NCI-H748 (cell line): ENCODE data around the gene KCNB1.

Source experiments
- DNase-seq: peaks from one replicate; lab custom pipeline; 2025; ENCODE audit not compliant: unreplicated experiment; lab: John Stamatoyannopoulos, UW

KCNB1 gene

DNA sequence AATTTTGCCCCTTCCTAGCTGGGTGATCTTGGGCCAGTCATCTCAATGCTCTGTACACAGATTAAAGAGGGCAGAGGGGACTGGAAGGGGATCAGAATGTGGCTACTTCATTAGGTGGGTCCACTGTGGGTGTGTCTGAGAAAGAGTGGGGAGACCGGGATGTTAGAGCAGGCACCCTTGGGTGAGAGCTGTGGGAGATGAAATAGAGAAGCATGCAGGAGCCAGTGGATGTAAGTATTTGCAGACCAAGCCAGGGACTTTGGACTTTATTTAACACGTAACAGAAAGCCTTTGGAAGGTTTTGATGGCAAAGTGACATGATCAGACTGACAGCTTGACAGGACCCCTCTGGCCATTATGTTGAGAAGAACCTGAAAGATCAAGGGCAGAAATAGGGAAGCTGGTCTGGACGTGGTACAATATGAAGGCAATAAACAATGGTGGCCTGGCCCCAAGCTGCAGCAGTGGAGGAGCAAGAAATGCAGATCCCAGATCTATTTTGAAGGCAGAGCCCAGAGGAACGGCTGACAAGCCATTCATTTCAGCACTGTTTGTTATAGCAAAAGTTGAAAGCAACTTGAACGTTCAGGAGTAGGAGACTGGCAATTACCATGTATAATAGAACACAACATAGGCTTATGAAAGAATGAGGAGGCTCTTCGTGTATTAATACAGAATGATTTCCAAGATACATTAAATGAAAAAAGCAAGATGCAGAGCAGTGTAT is 122.1 kb downstream of the KCNB1 start:
- DNase-seq = no peak

DNA sequence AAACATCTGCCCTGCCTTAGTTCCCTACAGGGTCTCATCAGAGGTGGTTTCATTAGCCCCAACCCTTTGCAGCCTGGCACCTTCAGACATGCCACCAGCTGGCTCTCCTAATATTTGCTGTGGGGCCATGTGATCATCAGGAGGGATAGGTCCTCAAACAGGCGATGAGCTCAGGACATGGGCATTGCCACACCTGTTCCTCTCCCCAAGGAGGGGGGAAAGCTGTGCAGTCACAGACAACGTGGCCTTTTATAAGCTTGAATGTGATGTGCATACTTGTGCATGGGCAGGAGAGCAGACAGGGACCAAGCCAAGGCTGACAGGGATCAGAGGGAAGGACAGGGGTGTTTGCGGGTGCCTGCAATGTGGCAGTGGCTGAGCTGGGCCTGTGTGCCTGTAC is 125.8 kb downstream of the KCNB1 start:
- peak; percentile 3 for DNase-seq

DNA sequence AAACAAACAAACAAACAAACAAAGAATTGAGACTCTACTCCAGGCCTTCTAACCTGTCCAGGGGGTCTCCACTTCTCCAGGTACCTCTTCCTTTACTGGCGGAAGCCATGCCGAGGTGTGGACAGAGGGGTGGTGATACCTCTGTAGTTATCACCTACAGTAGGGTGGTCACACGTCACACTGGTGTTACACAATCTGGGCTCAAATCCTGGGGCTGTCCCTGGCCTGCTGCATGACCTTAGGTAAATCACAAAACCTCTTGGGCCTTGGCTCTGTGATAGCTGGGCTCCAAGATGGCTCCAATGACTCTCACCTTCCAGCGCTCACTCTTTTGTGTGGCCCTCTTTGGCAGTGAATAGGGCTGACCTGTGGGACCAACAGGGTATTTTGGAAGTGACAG is 127.8 kb downstream of the KCNB1 start:
- DNase-seq = no peak

DNA sequence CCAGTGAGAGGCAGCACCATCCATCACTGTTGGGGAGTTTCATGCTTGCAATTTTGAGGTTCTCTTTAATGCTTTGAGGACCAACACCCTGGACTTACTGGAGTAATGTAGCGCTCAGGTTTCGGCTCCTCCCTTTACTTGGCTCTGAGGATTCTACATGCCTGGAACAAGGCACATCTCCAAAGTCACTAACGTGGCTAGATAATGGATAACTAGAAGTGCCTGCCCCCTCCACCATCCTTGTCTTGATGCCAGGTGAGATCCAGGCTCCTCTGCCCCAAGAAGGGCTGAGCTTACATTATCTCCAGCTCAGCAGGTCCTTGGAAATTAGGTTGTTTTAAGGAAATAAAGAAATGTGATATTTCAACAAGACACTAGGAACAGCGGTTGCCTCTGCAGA is 129.1 kb downstream of the KCNB1 start:
- DNase-seq = no peak

DNA sequence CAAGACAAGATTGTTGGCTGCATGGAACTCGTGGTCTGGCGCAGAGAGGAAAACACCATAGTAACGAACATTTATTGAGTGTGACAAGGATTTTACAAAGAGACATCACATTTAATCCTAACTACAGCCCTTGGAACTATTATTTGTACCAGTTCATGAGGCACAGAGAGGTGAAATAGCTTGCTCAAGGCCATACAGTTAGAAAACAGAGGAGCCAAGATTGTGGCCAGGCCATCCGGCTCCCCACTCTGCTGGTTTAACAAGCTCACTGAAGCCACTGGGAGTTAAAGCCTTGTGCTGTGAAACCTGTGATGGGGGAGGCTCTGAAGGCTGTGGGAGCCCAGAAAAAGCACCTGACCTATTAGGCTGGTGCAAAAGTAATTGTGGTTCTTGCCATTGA is 129.7 kb downstream of the KCNB1 start:
- DNase-seq = no peak

DNA sequence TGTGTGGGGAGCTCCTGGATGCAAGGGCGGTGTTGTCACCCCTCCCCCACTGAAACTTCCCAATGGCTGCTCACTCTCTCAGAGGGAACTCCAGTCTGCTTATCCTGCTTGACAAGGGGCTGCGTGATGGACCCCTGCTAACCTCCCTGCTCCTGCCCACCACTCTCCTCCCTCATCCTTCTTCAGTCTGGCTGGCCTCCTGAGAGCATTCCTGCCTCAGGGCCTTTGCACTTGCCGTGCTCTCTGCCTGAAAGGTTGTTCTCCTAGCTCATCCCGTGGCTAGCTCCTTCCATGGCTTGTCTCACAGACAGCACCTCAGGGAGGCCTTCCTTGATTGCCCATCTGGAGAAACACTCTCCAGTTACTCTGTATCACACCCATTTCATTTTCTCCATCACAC is 130.7 kb downstream of the KCNB1 start:
- no peak for DNase-seq

DNA sequence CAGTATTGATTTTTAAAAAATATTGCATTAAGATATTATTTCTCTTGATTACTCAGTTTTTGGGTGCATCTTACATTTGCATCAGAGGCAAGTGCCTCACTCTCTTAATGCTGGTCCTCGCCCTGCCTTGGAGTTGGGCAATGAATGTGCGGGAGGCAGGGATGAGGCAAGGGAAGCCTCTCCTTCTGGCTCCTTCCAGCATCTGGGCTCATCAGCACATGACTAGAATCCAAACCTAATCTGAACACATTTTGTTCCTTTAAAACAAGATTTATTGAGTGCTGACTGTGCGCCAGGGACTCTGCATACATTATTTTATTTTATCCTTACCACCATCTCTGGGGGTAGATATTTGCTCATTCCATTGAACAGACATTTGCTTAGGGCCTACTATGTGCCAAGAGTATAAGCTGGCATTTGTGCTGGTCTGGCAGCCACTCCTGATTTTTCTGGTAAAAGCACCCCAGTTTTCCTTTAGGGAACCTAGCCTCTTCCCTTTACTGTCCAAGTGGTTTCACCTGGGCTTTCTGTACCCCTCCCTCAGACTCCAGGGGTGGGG is 132.7 kb downstream of the KCNB1 start:
- DNase-seq = no peak

DNA sequence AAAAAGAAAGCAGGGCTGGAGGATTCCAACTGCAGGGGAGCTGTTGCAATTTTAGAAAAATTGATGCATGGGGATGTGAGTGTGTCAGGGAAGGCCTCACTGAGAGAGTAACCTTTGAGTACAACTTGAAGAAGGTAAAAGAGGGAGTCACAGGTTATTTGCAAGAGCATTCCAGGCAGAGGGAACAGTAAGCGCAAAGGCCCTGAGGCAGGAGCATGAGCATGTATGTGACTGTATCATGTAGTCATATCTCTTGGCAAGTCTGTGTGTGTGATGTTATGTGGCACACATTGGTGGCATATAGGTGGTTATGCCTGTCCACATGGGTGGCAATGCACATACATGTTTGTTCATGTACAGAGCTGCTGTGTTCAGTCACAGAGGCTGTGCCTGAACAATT is 133.4 kb downstream of the KCNB1 start:
- DNase-seq = no peak

DNA sequence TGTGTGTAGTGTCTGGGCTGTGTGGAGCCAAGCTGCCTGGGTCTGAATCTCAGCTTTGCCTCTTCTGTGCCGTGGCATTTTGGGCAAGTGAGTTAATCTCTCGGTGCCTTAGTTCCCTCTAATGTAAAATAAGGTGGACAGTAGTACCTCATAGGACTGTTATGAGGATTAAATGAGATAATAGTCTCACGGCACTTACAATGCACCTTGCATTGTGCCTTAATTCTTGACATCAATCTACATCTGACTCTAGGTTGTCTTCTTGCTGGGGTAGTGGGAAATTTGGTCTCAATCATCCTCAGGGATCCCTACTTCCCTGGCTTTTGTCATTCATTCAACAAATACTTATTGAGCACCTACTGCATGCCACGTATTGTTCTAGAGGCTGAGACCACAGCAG is 133.9 kb downstream of the KCNB1 start:
- DNase-seq = no peak

DNA sequence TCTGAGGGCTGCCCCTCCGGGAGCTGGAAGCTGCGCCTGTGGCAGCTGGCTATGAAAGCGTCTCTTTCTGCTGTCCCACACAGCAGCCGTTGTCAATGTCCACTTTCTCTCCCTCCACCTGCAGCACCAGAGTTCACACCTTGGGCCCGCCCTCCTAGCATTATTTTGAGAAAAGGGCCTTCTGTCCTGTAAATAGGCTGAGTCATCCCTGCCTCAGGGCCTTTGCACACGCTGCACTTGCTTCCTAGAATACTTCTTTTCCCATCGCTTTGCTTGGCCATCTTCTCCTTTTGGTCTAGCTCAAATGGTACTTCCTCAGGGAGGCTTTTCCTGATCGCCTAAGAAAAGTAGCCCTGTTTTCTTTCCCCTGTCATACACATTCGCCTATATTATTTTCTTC is 135.3 kb downstream of the KCNB1 start:
- no peak for DNase-seq

DNA sequence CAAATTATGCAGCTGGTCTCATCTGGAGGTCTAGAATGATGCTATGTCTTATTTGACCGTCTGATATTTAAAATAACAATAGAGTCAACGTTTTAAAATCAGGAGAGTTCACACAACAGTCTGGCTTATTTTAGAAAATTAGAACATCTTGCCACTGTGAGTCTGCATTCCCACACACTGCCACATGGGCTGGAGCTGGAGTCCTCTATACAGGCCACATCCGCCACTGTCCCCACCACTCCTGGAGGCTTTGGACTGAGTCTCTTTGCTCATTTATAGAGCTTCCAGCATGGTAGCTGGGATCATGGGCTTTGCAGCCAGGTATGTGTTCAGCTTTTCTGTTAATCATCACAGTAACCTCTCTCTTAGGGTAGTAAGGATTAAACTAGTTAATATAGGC is 135.8 kb downstream of the KCNB1 start:
- no peak for DNase-seq

DNA sequence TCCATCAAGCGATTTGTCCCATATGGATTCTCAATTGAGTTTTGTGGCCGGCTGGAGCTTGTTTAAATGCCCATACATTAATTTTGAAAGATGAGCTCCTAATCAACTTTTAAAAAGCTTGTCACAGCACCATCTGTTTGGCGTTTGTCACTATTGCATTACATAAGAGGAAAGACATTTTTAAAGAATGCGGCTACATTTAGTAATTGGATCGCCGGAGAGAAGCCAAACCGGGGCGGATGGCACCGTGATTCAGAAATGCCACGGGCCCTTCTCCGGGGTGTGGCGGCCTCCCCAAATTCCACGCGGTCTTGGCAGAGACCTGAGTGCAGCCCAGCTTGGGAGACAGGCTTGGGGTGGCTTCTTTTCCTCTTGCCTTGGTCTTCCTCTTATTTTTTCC is 136.9 kb downstream of the KCNB1 start:
- no peak for DNase-seq

DNA sequence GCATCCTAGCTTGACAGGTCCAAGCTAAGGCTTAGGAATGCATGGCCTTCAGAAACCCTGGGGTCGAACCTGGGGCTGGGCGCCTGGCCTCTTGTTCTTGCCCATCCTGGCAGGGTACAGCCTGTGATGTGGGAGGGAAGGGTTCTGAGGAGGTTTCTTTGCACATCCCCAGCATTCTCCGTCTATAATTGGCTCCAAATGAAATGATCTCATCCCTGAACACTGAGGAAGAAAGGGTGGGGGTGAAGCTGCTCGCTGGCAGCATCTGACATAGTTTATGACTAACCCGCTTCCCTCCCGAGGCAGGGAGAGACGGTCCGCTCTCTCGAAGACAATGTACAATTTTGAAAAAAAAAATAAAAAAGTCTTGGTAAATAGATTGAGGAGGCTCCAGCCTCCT is 137.5 kb downstream of the KCNB1 start:
- no peak for DNase-seq

DNA sequence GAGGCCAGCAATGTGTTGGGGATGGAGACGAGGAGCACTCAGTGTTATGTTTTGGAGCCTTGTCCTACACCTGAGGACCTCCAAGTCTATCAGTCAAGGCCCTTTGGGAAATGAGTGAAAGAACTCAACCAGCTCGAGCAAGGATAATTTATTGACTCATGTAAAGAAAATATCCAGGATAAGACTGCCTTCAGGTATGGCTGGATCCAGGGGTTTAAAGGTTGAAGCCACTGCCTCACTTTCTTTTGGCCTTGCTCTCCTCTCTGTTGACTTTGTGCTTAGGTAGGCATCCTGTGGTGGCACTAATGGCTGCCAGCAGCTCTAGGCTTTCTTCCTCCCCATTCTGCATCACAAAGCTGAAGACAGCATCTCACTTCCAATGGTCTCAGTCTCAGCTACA is 138.3 kb downstream of the KCNB1 start:
- no peak for DNase-seq

DNA sequence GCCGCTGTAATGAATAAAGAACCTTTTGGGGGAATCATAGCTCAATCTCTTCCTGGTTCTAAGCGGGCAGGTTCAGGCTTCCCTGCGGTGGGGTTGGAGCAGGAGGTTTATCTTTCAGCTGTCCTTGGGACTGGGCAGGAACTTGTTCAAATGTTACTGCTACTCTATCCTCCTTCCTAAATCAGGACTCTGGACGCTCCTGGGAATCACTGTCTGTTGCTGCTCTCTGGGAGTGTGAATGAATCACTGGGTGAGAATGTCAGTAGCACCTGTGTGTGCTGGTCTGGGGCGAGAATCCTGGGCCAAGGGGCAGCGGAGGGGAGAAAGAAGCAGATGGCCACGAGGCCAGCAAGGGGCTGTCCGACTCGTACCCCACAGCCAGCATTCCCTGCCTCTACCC is 139.2 kb downstream of the KCNB1 start:
- no peak for DNase-seq

DNA sequence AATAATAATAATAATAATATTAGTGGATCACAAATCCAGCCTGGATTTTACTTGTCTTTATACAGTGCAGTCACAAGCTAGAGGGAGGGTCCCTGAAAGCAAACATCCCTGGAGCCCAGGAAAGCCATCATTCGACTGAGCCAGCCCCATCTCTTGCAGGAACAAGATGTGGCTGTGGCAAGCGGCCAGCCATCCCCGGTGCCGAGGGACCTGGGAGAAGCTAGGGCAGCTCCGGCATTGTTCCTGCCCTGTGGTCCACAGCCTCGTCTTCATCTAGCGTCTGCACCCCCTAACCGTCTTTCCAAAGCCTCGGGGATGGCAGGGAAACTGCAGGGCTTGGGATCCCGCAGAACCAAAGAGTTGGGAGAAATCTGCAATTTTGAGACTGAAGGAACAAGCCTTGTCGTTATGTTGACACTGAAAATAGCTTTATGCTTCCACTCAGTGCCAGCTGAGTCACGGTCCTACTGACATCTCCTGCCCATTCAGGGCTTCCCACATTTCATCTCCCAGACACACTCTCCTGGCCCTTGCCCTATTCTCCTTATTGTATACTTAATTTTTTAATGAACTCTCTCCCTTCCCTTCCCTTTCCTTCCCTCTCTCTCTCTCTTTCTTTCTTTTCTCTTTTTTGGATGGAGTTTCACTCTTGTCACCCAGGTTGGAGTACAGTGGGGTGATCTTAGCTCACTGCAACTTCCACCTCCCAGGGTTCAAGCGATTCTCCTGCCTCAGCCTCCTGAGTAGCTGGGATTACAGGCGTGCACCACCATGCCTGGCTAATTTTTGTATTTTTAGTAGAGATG is 142.1 kb downstream of the KCNB1 start:
- no peak for DNase-seq

DNA sequence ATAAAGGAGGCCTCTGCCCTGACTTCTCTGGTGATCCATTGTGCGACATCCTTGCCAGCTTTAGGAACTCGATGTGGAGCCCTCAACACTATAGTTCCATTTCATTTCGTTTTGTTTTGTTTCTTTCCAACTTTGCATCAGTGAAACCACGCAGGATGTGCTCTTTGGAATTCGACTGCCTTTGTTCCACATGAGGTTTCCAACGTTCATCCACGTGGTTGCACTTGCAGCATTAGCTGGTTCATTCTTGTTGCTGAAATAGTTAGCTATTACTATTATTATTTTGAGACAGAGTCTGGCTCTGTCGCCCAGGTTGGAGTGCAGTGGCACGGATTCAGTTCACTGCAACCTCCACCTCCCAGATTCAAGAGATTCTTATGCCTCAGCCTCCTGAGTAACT is 143.3 kb downstream of the KCNB1 start:
- no peak for DNase-seq

DNA sequence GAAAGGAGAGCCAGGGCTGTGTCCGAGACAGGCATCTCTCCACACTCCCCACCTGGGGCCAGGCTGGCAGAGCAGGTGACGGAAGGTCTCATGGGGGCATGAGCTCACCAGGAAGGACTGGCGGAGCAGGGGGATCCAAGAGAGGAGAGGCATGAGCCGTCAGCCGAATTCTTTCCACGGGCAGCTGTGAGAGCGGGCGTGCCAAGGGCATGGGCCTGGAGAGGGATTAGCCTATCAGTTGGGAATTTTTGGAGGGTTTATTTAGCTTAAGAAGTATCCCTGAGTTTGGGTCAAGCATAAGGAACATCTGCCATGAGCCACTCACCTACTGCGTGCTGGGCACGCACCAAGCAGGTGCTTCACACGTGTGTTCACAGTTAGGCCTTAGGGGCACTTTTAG is 144.4 kb downstream of the KCNB1 start:
- DNase-seq = no peak

DNA sequence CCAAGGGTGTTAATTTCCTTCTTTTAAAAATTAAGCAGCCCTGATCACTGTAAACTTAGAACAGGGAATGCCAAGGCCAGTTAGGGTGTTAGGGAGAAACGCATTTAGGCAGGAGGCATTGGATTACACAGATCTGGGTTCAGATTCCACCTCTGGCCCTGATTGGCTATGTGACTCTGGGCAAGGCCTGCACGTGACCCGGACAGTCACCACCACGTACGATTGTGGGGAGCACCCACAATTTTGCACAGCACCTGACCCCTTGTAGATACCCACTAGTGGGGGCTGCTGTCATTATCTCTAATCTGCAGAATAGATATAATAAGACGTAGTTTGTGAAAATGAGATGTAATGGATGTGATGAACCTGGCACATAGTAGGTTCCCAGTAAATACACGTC is 145.1 kb downstream of the KCNB1 start:
- no peak for DNase-seq

DNA sequence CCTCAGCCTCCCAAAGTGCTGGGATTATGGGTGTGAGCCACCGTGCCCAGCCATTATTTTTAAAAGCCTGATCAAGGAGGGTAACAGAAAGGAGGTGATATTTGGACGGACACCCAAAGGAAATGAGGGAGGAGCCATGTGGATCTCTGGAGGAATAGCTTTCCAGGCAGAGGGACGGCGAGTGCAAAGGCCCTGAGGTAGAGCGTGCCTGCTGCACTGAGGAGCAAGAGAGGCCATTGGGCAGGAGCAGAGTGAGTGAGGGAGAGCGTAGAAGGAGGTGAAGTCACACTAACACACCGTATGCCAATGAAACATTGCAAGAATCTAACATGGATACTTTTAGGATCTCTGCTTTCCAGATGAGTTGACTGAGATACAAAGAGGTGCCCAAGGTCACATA is 145.7 kb downstream of the KCNB1 start:
- DNase-seq = no peak

DNA sequence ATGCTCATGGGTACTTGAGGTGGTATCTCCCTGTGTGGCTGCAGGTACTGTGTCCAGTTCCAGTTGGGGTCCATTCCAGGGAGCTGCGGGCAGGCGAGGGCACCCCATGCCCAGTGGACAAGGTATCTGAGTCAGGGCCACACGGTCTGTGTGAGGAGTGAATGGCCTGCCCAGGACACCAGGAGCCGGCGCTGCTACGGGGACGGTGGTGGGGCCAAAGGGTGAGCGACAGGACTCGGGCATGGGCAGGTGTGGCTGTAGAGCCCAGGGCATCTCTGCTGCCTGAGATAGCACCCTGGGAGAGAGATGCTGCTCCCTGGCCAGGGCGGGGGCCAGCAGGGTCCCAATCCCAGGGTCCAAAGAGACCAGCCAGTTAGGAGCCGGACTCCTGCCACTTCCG is 147.0 kb downstream of the KCNB1 start:
- DNase-seq = no peak
